ENCODE measurements around the gene ZMIZ1.

Gene ZMIZ1

DNA sequence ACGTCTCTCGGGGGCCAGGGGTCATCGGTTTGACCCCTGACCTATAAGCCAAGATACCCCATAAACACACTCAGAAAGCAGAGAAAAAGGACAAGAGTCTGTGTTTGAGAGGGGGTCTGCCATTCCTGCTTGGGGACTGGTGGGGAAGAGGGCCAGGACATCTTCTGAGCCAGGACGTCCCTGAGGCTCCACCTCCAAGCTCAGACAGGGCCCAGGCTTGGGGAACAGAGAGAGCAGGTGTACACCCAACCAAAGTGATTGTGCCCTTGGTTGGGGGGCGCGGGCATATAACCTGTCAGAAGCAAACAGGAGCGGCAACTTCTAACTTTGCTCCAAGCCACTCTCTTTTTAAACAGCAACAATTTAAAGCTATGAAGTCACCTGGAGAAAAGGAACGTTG is 244.6 kb downstream of the ZMIZ1 start:
- no peak for DNase-seq (ENCODE audit: low read depth, low spot score)
- H3K4me3 ChIP-seq (ENCODE audit: low read length), result no peak overlapping the region

DNA sequence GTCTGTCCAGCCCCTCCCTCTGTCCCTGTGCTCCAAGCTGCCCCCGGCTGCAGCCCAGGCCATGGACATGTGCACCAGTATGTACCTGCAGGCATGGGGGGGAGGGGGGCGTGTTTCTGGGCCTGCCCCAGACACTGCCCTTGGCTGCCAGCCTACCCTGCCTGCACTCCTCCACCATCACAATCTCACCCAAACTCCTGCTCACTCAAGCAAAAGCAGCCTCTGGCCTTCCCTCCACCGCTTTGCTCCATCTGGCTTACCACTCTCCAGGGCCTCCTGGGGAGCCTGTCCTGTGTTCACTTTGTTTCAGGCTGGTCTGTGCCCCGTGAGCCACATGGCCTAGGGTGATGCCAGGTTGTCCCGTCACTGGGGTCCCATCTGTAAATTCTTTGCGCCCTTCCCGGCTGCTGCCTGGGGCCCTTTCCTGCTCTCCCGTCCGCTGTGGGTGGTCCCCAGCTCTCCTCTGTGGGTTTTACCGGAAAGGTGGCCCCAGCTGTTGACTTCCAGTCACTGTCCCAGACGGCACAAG is 245.2 kb downstream of the ZMIZ1 start:
- H3K4me3 ChIP-seq (ENCODE audit: low read length), result no peak overlapping the region
- no peak for DNase-seq (ENCODE audit: low read depth, low spot score)

DNA sequence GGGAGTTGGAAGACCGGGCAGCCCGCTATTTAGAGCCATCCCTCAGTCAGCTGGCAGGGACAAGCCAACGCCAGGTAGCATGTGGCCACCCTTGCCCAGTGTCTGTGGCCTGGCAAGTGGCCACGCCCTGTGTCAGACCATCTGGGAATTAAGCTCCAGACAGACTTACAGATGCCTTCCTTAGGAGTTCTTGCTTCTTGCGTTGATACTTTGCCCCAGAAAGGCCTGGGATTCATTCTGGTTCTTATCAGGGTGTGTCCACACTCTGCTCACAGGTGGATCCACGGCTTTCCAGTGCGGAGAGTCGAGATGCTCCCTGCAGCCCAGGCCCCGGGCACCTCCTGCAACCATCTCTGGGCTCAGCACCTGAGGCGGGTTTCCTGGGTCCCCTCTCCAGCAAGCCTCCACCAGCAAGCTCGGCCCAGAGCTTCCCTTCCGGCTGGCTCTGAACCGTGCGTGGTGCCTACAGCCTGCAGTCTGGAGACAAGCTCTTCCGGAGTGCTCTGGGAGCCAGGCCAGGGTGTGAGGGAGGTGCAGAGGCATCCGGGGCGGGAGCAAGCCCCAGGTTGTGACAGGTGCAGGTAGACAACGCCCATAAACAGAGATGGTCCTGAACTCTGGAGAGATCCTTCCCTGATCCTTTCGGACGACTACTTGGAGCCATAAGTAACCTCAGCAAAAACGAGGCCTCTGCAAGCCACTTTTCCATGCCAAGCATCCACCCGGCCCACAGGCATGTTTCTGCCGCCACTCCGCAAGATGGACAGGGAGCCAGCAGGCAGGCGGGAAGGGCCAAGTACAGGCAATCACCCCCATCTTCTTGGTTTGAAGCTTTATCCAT is 246.2 kb downstream of the ZMIZ1 start:
- no peak for DNase-seq (ENCODE audit: low read depth, low spot score)
- no peak overlapping the region for H3K4me3 ChIP-seq (ENCODE audit: low read length)

DNA sequence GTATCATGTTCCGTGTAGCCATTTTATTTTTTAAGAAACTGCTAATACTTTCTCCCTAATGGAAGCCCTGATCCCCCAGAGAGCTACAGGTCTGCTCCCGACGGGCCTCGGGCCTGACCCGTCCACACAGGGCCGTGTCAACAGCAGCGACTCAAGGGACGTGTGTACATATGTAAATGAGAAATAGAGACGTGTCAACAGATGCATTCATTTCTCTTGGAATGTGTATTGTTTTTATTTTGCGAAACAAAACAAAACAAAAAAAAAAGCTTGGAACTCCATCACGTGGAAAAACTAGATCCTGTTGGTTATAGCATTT is 246.8 kb downstream of the ZMIZ1 start:
- DNase-seq (ENCODE audit: low read depth, low spot score), result no peak
- no peak overlapping the region for H3K4me3 ChIP-seq (ENCODE audit: low read length)

DNA sequence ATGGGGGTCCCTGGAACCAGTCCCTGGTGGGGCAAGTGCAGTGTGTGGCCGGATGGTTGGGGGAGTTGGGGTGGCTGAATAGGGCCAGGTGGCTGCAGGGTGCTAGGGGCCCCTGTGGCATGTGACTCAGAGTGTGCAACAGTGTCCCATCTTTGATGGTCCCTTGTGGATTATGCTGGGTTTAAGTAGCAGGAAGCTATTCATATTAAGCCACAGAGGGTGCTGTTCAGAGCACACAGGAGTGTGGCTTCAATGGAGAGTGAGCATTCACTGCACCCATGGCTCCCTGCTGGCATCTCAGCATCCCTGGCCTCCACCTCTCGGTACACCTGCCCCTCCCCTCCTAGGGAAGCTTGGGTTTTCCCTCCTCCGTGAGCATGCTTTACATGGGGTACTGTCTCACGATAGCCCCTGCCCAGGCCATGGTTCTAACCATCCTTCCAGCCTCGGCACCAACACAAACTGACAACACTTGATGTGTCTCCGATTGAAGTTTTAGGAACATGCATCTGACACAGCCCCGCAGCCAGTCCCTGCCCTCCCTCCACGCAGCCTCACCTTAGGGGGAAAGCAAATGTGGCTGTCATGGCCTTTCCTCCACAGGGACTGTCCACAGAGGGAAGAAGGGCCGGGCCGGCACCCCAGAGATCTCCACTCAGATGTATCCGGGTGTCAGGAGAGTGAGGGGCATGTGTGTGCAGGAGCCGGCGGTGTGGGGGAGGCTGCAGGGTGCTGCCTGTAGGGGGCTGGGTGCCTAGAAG is 248.1 kb downstream of the ZMIZ1 start:
- DNase-seq (ENCODE audit: low read depth, low spot score), result peak; percentile 72
- H3K4me3 ChIP-seq (ENCODE audit: low read length), result peak overlapping the region; percentile 12

DNA sequence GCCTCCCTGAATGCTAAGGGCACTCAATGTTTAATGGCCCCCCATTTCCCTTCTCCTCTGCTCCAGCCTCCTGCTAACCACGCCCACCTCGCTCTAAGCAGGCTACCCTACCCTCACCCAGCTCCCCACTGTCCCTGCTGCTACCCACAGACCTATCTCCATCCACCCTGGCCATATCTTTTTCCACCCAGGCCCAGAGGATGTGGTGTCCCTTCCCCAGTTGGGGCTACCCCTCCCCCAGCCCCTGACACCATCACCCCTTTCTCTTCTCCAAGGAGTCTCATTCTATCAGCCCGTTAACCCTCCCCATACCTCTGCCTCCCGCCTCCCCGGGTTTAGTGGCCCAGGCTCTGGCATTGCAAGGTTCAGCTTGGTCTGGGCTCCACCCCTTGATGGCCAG is 249.6 kb downstream of the ZMIZ1 start:
- DNase-seq (ENCODE audit: low read depth, low spot score), result no peak
- no peak overlapping the region for H3K4me3 ChIP-seq (ENCODE audit: low read length)

DNA sequence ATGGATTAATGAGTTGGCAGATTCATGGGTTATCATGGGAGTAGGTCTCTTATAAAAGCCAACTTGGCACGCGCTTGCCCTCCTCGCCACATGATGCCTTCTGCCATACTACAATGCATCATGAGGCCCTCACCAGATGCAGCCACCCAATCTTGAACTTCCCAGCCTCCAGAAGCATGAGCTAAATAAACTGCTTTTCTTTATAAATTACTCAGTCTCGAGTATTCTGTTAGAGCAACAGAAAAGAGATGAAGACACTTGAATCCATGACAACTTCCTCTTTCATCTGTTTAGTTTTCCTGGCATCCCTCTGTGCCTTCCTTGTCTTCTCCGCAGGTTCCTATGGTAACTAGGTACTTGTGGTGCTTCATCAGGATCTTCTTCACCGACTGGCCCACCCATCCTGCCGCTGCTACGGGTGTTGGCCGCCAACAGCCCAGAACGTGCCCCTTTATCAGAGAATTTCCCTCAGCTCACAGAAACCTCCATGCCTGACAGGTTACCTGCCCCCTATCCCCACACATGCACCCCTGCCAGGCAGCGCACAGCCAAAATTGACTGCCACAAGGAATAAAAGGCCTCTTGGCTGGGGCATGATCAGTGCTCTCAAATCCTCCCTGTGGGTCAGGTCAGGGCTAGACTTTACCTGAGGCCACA is 250.5 kb downstream of the ZMIZ1 start:
- no peak overlapping the region for H3K4me3 ChIP-seq (ENCODE audit: low read length)
- no peak for DNase-seq (ENCODE audit: low read depth, low spot score)

DNA sequence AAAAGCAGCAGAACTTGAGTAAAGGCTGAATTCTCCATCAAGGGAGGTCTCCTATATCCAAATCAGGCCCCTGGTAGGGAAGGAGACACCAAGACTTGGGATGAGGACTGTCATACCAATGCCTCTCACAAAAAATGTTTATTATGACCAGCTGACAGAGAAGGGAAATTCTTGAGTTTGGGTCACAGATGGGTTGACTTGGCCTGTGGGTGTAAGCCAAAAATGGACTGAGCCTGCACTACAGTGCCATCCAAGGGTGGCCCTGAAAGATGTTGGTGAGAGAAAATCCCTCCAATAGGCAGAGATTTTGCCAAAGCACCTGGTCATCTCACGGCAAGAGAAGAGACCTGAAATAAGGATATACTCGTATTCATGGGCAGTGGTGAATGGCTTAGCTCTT is 251.6 kb downstream of the ZMIZ1 start:
- DNase-seq (ENCODE audit: low read depth, low spot score), result no peak
- H3K4me3 ChIP-seq (ENCODE audit: low read length), result no peak overlapping the region

DNA sequence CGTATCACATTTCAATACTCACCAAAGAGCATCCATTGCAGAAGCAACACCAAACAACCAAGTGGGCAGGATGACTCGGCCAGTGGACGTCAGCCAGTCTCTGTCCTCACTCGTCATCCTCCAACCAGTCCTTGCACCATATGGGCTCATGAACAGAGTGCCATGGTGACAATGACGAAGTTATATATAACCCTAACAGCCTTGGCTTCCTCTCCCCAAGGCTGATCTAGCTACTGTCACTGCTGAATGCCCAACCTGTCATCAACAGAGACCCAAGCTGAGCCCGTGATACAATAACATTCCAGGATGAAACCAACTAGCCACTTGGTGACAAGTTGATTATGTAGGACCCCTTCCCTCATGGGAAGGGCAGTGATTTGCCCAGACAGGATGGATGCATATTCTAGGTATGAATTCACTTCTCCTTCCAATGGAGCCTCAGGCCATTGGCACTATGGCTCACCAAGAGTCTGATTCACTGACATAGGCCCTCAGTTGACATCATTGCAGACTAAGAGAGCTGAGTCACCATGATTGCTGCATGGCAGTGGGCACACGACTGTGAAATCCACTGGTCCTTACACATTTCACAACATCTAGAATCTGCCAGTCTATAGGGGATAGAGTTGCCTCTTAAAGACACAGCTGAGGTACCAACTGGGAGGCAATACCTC is 252.2 kb downstream of the ZMIZ1 start:
- no peak for DNase-seq (ENCODE audit: low read depth, low spot score)
- H3K4me3 ChIP-seq (ENCODE audit: low read length), result no peak overlapping the region

DNA sequence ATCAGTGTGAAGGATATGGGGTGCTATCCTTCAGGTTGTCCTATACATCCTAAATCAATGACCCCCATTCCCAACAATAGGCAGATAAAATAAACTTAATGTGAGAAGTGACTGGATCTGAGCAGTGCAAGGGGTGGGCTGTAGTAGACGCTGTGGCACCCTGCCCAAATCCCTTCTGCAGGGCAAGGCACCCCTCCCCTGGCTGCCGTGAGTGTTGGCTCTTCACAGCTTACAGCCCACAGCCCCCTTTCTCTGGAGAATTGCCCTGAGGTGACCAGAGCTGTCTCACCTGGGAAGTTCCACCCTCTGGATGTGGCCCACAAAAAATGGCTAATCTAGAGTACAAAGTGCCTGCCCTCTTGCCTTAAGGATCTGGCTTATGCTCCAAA is 252.7 kb downstream of the ZMIZ1 start:
- DNase-seq (ENCODE audit: low read depth, low spot score), result no peak
- H3K4me3 ChIP-seq (ENCODE audit: low read length), result no peak overlapping the region

DNA sequence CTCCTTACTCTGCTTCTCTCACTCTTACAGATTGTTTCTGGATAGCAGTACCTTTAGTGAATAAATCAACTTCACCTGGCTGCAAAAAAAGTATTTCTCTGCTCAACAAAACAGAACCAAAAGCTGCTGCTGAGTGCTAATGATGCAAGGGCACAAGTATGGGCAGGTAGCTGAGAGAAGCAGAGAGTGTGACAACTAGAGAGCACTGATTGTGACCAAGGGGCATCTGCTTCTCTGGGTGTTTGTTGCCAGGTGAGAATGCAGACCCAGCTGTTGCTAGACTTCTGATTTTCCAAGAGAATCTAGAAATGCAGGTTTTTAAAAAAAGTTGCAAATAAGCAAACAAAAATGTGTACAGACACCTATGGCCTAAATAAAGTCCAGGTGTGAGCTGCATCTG is 253.2 kb downstream of the ZMIZ1 start:
- DNase-seq (ENCODE audit: low read depth, low spot score), result no peak
- H3K4me3 ChIP-seq (ENCODE audit: low read length), result no peak overlapping the region

DNA sequence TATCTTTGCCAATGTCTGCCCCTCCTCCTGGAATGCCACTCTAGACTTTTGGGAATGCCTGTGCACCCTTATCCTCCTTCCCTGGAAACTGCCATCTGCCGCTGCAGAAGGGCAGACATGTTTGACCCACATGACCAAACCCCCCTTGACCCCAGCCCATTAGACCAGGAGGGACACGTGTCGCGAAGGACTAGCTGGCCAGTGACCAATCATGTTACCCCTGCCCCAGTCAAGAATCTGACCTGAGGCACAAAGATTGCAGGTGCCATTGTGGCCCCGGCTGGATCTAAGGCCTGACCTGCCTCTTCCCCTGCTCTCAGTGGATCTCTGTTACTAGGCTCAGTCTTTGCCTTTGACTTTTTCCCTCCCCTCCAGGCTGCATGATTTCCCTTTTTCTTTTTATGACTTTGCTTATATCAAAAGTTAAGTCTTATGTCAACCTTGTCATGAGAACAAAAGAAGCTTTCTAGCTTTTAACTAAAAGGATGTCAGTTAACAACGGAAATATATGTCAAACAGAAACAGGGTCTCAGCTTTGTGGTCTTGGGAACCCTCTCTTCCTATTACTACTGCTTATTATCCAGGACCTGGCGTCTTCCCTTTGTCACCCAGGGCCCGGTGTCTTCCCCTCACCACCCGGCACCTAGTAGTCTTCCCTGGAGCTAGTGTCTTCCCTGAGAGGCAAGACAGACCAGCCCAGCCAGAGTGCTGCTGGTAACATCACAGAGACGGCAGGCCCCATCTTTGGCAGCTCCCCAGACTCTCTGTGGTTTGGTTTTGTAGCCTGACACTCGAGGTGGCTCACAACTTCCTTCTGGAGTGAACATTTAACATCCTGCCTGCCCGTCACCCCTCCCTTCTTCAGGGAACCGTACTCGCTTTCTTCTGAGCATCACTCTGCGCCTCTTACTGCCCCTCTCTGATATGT is 254.1 kb downstream of the ZMIZ1 start:
- H3K4me3 ChIP-seq (ENCODE audit: low read length), result peak overlapping the region; percentile 40
- DNase-seq (ENCODE audit: low read depth, low spot score), result peak; percentile 98

DNA sequence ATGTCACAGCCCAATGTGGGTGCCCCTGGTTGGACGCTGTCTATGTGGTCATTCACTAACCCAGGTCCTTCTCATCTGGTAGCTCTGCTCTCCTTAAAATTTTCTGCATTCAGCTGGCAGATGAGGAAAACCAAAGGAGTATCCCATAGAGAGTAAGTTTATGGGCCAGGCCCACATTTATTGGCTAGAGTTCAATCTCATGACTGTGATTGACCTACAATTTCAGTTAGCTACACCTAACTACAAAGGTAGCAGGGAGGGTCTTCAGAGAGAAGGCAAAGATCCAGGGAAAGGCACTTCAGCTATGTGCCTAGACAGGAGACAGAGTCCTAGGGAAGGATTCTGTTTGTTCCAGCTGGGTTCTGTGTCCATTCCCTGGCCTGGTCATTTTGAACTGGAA is 254.8 kb downstream of the ZMIZ1 start:
- H3K4me3 ChIP-seq (ENCODE audit: low read length), result peak overlapping the region; percentile 15; the same call in 1 of the 2 replicates
- no peak for DNase-seq (ENCODE audit: low read depth, low spot score)

DNA sequence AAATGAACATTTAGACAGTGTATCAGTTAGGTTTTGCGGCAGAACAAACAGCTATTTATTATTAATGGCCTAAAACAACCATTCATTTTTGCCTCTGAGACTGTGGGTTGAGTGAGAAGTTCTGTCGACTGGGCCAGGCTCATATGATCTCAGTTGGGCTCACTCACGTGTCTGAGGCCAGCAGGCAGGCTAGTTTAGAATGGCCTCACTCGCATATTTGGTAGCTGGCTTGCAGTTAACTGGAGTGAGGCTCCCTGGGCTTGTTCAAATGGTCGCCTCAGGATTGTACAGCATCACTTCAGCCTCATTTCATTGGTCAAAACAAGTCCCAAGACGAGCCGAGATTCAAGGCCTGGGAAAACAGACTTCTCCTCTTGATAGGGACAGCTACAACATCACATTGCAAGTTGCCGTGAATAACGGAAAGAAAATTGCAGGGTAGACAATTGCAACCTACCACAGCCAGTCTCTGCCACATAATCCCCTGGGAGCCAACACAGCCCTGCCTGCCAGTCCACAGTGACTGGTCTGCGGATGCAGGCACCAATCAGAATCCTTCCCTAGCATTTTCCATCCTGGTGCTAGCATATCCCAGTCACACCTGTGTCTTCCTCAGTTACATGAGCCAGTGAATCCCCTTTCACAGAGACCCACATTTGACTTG is 255.4 kb downstream of the ZMIZ1 start:
- no peak for DNase-seq (ENCODE audit: low read depth, low spot score)
- no peak overlapping the region for H3K4me3 ChIP-seq (ENCODE audit: low read length)

DNA sequence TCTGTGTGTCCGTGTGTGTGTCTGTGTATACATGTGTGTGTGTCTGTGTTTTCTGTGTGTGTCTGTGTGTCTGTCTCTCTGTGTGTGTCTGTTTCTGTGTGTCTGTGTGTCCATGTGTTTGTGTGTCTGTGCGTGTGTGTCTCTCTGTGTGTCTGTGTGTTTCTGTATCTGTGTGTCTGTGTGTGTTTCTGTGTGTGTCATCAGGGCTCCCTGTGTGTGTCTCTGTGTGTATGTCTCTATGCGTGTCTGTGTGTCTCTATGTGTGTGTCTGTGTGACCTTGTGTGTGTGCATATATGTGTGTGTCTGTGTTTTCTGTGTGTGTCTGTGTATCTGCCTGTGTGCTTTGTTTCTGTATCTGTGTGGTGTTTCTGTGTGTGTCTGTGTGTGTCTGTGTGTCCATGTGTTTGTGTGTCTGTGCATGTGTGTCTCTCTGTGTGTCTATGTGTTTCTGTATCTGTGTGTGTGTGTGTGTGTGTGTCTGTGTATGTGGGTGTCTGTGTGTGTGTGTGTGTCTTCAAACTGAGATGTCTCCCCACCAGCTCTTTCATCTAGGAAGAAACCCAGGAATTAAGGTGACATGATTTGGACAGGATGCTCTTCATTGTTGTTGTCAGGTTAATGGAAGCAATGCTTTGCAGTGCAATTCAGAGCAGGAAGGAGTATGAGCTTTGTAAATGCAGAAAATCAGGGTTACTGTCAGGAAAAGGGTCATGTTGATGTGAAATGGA is 257.8 kb downstream of the ZMIZ1 start:
- H3K4me3 ChIP-seq (ENCODE audit: low read length), result no peak overlapping the region
- no peak for DNase-seq (ENCODE audit: low read depth, low spot score)

DNA sequence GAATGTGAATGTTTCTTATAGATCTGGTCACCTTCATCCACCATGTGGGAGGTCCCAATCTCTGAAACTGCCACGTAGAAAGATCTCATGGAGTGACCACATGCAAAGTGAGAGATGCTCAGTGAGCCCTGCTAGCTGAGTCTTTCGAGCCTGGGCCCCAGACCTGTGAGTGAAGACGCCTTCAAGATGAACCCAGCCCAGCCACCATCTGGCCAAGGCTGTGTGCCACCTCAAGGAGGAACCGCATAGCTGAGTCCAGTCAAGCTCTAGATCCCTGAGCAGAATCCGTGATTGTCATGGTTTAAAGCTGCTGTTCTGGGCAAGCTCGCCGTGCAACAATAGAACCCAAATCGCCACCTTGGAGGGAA is 258.3 kb downstream of the ZMIZ1 start:
- H3K4me3 ChIP-seq (ENCODE audit: low read length), result no peak overlapping the region
- no peak for DNase-seq (ENCODE audit: low read depth, low spot score)

DNA sequence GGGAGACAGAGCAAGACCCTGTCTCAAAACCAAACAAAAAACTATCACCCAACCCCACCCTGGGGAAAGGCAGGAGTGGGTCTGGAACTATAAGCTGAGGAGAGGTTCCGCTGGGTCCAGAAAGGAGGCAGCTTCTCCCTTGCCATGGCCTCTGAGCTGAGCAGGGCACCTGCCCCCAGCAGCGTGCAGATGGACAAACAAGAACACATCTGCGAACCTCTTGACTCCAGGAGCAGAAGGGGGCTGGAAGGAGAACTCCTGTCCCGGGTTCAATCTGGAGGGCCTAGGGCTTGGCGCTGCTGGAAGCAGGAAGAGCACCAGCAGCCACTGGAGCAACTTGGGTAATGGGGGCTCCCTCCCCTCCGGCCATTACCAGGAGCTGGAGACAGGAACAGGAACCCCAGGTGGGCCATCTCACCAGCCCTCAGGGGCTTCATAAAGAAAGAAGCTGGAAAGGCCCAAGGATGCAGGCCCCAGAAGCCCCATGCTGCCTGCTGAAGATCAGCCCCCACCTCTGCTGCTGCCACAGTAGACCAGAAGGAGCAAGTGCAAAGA is 259.5 kb downstream of the ZMIZ1 start:
- no peak for DNase-seq (ENCODE audit: low read depth, low spot score)

More for the DNA sequence above, 259.5 kb downstream of the ZMIZ1 start:
- H3K4me3 ChIP-seq (ENCODE audit: low read length), result no peak overlapping the region

All from Jurkat, Clone E6-1 (cell line).